Kidney (tissue), 14 donors: ENCODE measurements around the gene PDE10A. TPM values are rescaled to one million over a fixed set of nuclear protein-coding genes. Genes with fewer than 3 reads are reported as not detected.

Experiments used
- DNase-seq, 5 donors: peaks; one replicate each; pipeline ENCODE4 v3.0.0-alpha.2; 2013 to 2020
- FAIRE-seq: peaks from 2 replicates; lab custom pipeline; 2012; peaks lifted over from hg19 to GRCh38; lab: Jason Lieb, UNC
- H3K27ac ChIP-seq, 2 donors: one replicate each; pipeline ENCODE4 v1.7.0; 2013; ENCODE audit warnings: low read depth in 2 of 2, low read length in 2 of 2, inconsistent platforms in 1 of 2
- H3K27me3 ChIP-seq: one replicate; pipeline ENCODE4 v1.7.1; 2013; ENCODE audit warnings: low read length, inconsistent platforms; ENCODE audit not compliant: control insufficient read depth, insufficient read depth
- H3K36me3 ChIP-seq, 3 donors: one replicate each; pipeline versions ENCODE4 v1.7.0 to v1.7.1; 2013; ENCODE audit warnings: low read length in 3 of 3, control low read depth in 1 of 3, inconsistent platforms in 1 of 3; ENCODE audit not compliant: insufficient read depth in 3 of 3, control insufficient read depth in 2 of 3
- H3K4me1 ChIP-seq, 3 donors: one replicate each; pipeline versions ENCODE4 v1.7.0 to v1.7.1; 2013; ENCODE audit warnings: low read length in 3 of 3, inconsistent platforms in 1 of 3, low read depth in 1 of 3; ENCODE audit not compliant: control insufficient read depth in 2 of 3, insufficient read depth in 2 of 3
- H3K4me3 ChIP-seq, 3 donors: one replicate each; pipeline versions ENCODE4 v1.7.0 to v1.8.1; 2013; ENCODE audit warnings: low read length in 3 of 3, control low read depth in 1 of 3, inconsistent platforms in 1 of 3
- H3K9ac ChIP-seq, 3 donors: one replicate each; pipeline versions ENCODE4 v1.7.0 to v1.7.1; 2013; ENCODE audit warnings: low read length in 3 of 3, control low read depth in 1 of 3, inconsistent platforms in 1 of 3
- H3K9me3 ChIP-seq, 3 donors: one replicate each; pipeline versions ENCODE4 v1.7.0 to v1.7.1; 2013; ENCODE audit warnings: low read length in 3 of 3, control low read depth in 1 of 3, inconsistent platforms in 1 of 3; ENCODE audit not compliant: control insufficient read depth in 2 of 3, insufficient read depth in 1 of 3
- intact Hi-C: fragments of 100-400 bp; cut with DNase I; formaldehyde crosslinking; loops from one replicate; pipeline ENCODE4 v1.11.1; 2022
- polyA plus RNA-seq: library from polyadenylated mRNA; stranded (reverse); fragments of 350-450 nt; fragmentation: Illumina TruSeq; extraction: RNeasy Lipid Tissue Mini Kit (QIAGEN cat#74804); gene quantifications from one replicate; pipeline ENCODE4 v1.2.3, GENCODE V29; 2014; ENCODE audit warnings: low read depth, low replicate concordance; ENCODE audit not compliant: insufficient read depth
- total RNA-seq: library from RNA; stranded (reverse); fragmentation: NEBNext Ultra II Directional; extraction: Animal tissue kit (Norgen Biotek cat#: 25700); gene quantifications from one replicate; pipeline ENCODE4 v1.2.1, GENCODE V29; 2021
- TF ChIP-seq, protein P1 (sequence below): IDR thresholded peaks from 3 replicates; pipeline ENCODE4 v1.5.1; 2012; ENCODE audit warnings: mild to moderate bottlenecking, moderate library complexity, borderline replicate concordance; ENCODE audit not compliant: insufficient read depth; ENCODE audit errors: extremely low read depth
- donor health status: control.
- donor health status: control.
- donor health status: control.
- donor health status: control.
- donor health status: control.
- donor health status: DM: yes; HTN: yes; CAD: no.
- donor health status: Normal renal cell carcinoma (clear cell type).

PDE10A gene
- total and polyA plus RNA-seq, 2 donors from 2014 or later: 4.8 to 23.1 TPM

DNA sequence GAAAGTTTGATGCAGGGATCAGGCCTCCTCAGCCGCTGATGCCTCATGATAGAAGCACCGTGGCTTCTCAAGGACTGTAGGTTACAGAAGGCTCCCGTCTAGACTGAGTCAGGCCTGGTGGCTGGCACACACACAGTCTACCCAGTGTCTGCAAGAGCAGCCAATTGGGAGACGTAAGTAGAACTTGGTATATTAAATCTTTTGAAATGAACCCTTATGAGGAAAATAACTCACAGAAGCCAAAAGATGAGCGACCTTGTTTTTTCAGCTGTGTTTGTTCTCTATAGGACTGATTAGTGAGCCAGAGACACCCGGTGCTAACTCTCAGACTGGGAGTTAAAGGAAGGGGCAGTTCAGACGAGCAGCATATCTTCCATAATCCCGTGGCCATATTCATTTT is 5.9 kb upstream of the PDE10A start:
- Histone ChIP-seq H3K4me1 (peaks cover 0 to 4% (median 0%) of the 10 kb centered on the region in 3 donors), H3K27me3 (peaks cover 22% of the 10 kb centered on the region), H3K9me3 (no peaks in the 10 kb centered on the region), H3K4me3 (no peak overlapping the region), H3K9ac (no peak overlapping the region), H3K27ac (no peak overlapping the region), H3K36me3 (no peaks in the 10 kb centered on the region)
- TF ChIP-seq, protein P1, sequence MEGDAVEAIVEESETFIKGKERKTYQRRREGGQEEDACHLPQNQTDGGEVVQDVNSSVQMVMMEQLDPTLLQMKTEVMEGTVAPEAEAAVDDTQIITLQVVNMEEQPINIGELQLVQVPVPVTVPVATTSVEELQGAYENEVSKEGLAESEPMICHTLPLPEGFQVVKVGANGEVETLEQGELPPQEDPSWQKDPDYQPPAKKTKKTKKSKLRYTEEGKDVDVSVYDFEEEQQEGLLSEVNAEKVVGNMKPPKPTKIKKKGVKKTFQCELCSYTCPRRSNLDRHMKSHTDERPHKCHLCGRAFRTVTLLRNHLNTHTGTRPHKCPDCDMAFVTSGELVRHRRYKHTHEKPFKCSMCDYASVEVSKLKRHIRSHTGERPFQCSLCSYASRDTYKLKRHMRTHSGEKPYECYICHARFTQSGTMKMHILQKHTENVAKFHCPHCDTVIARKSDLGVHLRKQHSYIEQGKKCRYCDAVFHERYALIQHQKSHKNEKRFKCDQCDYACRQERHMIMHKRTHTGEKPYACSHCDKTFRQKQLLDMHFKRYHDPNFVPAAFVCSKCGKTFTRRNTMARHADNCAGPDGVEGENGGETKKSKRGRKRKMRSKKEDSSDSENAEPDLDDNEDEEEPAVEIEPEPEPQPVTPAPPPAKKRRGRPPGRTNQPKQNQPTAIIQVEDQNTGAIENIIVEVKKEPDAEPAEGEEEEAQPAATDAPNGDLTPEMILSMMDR: no peak
- FAIRE-seq (no peak), DNase-seq (no peak)
- intact Hi-C loops: no loop called here

DNA sequence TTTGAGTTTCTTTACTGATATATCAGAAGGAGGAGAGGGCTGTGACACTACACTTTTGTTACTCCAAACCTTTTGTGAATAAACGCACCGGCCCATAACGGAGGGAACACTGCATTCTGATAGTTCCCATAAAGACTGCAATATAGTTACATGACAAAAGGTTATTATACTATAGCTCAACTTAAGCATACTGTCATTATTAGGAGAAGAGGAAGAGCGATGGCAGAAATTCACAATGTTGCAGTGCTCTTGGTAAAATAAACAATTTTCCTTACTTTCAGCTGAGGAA is 2.3 kb upstream of the PDE10A start:
- Histone ChIP-seq H3K4me3 (peak overlapping the region in 2 of 3 donors; percentile 24 to 79), H3K27me3 (peaks cover 22% of the 10 kb centered on the region), H3K4me1 (peaks cover 0 to 12% (median 0%) of the 10 kb centered on the region in 3 donors), H3K36me3 (no peaks in the 10 kb centered on the region), H3K9me3 (no peaks in the 10 kb centered on the region), H3K27ac (no peak overlapping the region), H3K9ac (peak overlapping the region in 1 of 3 donors; percentile 7)
- intact Hi-C loops: no loop called here
- DNase-seq (no peak), FAIRE-seq (no peak)
- TF ChIP-seq, protein P1: no peak

DNA sequence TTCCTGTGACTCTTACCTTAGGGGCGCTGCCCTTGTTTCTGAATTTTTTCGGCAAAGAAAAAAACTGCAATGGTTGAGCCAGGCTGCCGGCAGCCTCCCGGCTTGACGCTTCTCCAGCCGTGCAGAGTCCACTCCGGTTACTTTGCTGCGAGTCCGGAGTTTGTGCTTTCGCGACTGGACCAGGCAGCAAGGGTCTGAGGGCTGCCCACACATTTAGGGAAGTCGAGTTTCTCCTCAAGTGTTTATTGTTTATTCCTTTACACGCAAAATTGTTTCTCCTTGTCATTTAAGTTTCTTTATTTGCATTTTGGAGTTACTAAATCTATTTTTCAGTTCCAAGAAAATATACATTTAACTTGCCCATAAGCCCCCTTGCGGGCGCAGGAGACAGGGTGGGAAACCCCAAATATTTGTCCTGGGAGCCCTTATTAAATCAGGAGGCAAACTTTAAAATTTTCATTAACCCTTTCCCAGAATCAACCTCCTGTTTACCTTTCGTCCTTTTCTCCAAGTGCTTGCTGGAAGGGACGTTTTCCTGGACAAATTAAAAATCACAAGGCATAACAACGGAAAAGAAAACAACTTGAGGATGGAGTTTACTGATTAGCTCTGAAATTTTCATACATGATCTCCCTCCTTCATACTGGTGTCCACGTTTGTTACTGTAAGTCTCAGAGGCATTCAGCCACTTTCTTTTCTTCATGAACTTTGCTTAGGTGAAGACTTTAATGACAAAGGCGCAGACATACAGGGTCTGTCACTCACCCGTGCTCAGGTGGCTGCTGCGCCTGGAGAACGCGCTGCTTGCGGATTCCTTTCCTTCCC is 1.7 kb upstream of the PDE10A start:
- H3K9me3 ChIP-seq: no peaks in the 10 kb centered on the region
- H3K36me3 ChIP-seq: no peaks in the 10 kb centered on the region
- H3K9ac ChIP-seq: peak overlapping the region in 2 of 3 donors; percentile 32 to 38
- peaks cover 0 to 12% (median 0%) of the 10 kb centered on the region in 3 donors for H3K4me1 ChIP-seq
- intact Hi-C loops: no loop called here
- H3K4me3 ChIP-seq: peak overlapping the region; percentile 51 to 86 (median 79)
- TF ChIP-seq, protein P1: no peak
- FAIRE-seq: no peak
- H3K27me3 ChIP-seq: peaks cover 22% of the 10 kb centered on the region
- peak overlapping the region in 1 of 2 donors; percentile 67 for H3K27ac ChIP-seq
- DNase-seq: peak in 3 of 5 donors; percentile 63 to 71 (median 69)
